Esophagus squamous epithelium (tissue), 5 donors: ENCODE results near the gene CARD11. TPM values are rescaled to one million over a fixed set of nuclear protein-coding genes. Genes with fewer than 3 reads are reported as not detected.

Experiments used
- DNase-seq: peaks from one replicate; lab custom pipeline; 2025; lab: John Stamatoyannopoulos, UW
- H3K27ac ChIP-seq, 4 donors: fragments of 200-600 bp; sonication (generic); one replicate each; pipeline ENCODE4 v1.5.1; 2016 to 2019; ENCODE audit warnings: mild to moderate bottlenecking in 1 of 4
- H3K27me3 ChIP-seq, 4 donors: fragments of 200-600 bp; sonication (generic); 1 replicate in 3 of 4; 2 replicates in 1 of 4; pipeline versions ENCODE4 v1.5.1 to v1.6.0; 2017 to 2021; ENCODE audit warnings: antibody characterized with exemption in 1 of 4
- H3K36me3 ChIP-seq, 3 donors: fragments of 200-600 bp; sonication (generic); one replicate each; pipeline ENCODE4 v1.5.1; 2016 to 2019
- H3K4me1 ChIP-seq, 3 donors: fragments of 200-600 bp; sonication (generic); one replicate each; pipeline ENCODE4 v1.5.1; 2017 to 2019
- H3K4me3 ChIP-seq, 4 donors: fragments of 200-600 bp; sonication (generic); 1 replicate in 3 of 4; 2 replicates in 1 of 4; pipeline ENCODE4 v1.5.1; 2016 to 2019; ENCODE audit warnings: mild to moderate bottlenecking in 2 of 4, moderate library complexity in 1 of 4
- H3K9me3 ChIP-seq, 3 donors: fragments of 200-600 bp; sonication (generic); one replicate each; pipeline ENCODE4 v1.5.1; 2016 to 2019
- POLR2A ChIP-seq, 4 donors: fragments of 450-650 bp; IDR thresholded peaks; one replicate each; pipeline ENCODE4 v1.6.1; 2017; ENCODE audit warnings: antibody characterized with exemption in 4 of 4, mild to moderate bottlenecking in 4 of 4, moderate library complexity in 3 of 4
- WGBS, 2 donors: methylation state at CpG; one replicate each; pipeline ENCODE4 v1.1.5; 2018; 5-methylcytosine and 5-hydroxymethylcytosine counted together
- intact Hi-C: fragments of 100-400 bp; cut with DNase I; formaldehyde crosslinking; loops from one replicate; pipeline ENCODE4 v1.15.0; 2022
- total RNA-seq, 4 donors: library from RNA; depleted of rRNA; stranded (reverse); fragments of >200 nt; gene quantifications; one replicate each; pipeline ENCODE4 v1.1.0, GENCODE V29; 2016
- TF ChIP-seq, protein P1 (sequence below), 6 experiments: fragments of 450-650 bp in 4 of 6; fragments of 200-600 bp in 2 of 6; sonication (generic) in 2 of 6; IDR thresholded peaks; one replicate each; pipeline ENCODE4 v1.5.1; 2016 to 2019; ENCODE audit warnings: antibody characterized with exemption in 6 of 6, mild to moderate bottlenecking in 4 of 6, moderate library complexity in 4 of 6
- donor health status: DM: yes; HTN: yes; CAD: no.

The CARD11 gene
- total RNA-seq, 4 donors from 2014 or later: 0.92 to 2.6 (median 1.6) TPM

DNA sequence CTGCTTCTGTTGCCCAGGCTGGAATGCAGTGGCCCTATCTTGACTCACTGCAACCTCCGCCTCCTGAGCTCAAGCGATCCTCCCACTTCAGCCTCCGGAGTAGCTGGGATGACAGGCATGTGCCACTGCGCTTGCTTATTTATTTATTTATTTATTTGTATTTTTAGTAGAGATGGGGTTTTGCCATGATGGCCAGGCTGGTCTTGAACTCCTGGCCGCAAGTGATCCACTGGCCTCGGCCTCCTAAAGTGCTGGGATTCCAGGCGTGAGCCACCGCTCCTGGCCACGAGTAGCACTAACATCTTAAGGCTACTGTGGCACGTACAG, 70.9 kb downstream of the CARD11 start:
- Histone ChIP-seq H3K36me3 (no peaks in the 10 kb centered on the region), H3K4me3 (no peak overlapping the region), H3K27me3 (peaks cover 0 to 18% (median 0%) of the 10 kb centered on the region in 4 donors), H3K27ac (no peak overlapping the region), H3K4me1 (no peaks in the 10 kb centered on the region), H3K9me3 (no peaks in the 10 kb centered on the region)
- no peak for TF ChIP-seq POLR2A (IDR thresholded peaks at IDR 0.05)
- TF ChIP-seq, protein P1, sequence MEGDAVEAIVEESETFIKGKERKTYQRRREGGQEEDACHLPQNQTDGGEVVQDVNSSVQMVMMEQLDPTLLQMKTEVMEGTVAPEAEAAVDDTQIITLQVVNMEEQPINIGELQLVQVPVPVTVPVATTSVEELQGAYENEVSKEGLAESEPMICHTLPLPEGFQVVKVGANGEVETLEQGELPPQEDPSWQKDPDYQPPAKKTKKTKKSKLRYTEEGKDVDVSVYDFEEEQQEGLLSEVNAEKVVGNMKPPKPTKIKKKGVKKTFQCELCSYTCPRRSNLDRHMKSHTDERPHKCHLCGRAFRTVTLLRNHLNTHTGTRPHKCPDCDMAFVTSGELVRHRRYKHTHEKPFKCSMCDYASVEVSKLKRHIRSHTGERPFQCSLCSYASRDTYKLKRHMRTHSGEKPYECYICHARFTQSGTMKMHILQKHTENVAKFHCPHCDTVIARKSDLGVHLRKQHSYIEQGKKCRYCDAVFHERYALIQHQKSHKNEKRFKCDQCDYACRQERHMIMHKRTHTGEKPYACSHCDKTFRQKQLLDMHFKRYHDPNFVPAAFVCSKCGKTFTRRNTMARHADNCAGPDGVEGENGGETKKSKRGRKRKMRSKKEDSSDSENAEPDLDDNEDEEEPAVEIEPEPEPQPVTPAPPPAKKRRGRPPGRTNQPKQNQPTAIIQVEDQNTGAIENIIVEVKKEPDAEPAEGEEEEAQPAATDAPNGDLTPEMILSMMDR (IDR thresholded peaks at IDR 0.05): no peak
- no peak for DNase-seq
- intact Hi-C loops: no loop called here
- 89 to 97% methylated on average over 10 of the region's 10 CpGs for WGBS, 2 donors

DNA sequence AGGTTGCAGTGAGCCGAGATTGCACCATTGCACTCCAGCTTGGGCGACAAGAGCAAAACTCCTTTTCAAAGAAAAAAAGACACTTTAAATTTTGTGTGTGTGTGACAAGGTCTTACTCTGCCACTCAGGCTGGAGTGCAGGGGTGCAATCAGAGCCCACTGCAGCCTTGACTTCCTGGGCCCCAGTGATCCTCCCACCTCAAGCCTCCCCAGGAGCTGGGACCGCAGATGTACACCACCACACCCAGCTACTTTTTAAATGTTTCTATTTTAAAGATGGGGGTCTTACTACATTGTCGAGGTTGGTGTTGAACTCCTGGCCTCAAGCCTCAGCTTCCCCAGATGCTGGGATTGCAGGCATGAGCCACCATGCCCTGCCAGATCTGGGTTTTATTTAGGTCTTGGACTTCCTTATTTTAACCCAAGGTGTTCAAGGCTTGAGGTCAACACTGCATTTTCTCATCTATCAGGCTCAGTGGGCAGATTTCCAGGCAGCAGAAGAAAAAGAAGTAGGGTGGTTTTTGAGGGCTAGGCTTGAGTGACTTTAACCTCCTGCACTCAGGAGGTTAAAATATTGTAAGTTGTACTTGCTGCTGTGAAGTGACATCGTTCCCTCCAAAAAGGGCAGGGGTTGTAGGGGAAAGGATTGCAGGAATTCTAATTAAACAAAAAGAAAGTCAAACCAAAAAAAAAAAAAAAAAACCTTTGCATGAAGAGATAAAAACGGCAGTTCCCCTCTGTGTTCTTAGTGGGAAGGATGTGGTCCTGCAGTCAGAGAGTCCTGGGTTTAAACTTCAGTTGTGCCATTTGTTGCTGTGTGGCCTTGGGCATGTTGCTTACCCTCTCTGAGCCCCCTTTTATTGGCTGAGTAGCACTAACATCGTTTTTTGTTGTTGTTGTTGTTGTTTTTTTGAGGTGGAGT, 71.5 kb downstream of the CARD11 start:
- peaks cover 0 to 18% (median 0%) of the 10 kb centered on the region in 4 donors for H3K27me3 ChIP-seq
- intact Hi-C loops: no loop called here
- no peak for DNase-seq
- no peak for TF ChIP-seq POLR2A (IDR thresholded peaks at IDR 0.05)
- TF ChIP-seq, protein P1 (IDR thresholded peaks at IDR 0.05): no peak
- no peaks in the 10 kb centered on the region for H3K4me1 ChIP-seq
- H3K9me3 ChIP-seq: peaks cover 0 to 1% (median 0%) of the 10 kb centered on the region in 3 donors
- no peak overlapping the region for H3K4me3 ChIP-seq
- H3K27ac ChIP-seq: no peak overlapping the region
- H3K36me3 ChIP-seq: no peaks in the 10 kb centered on the region
- 65 to 70% methylated on average over 7 of the region's 7 CpGs for WGBS, 2 donors

DNA sequence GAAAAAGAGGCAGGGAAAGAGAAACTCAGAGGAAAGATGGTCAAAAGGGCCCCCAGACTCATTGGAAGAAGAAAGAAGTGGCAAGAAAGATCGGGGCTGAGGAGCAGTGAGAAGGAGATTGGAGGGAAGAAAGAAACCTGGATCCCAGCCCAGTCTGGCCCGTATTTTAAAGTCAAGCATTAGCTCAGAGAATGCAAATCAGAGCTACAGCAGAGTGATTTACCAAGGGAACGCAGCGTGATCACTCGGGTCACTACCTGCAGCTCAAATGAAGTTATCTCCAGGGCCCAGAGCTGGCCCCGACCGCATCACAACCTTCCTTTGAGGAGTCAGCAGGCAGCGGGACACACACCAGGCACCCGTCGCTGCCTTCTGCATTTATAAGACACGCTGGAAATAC, 72.8 kb downstream of the CARD11 start:
- Histone ChIP-seq H3K4me1 (no peaks in the 10 kb centered on the region), H3K27ac (no peak overlapping the region), H3K27me3 (peaks cover 0 to 12% (median 0%) of the 10 kb centered on the region in 4 donors), H3K36me3 (no peaks in the 10 kb centered on the region), H3K9me3 (peaks cover 0 to 14% (median 8%) of the 10 kb centered on the region in 3 donors), H3K4me3 (no peak overlapping the region)
- DNase-seq: no peak
- TF ChIP-seq, protein P1 (IDR thresholded peaks at IDR 0.05): no peak
- WGBS, 2 donors: 81 to 92% methylated on average over 8 to 11 of the region's 11 CpGs
- intact Hi-C loops: no loop called here

GRCh38 chr7:2970307-2970664, 73.4 kb downstream of the CARD11 start:
- Histone ChIP-seq H3K36me3 (no peaks in the 10 kb centered on the region), H3K27me3 (peaks cover 0 to 11% (median 0%) of the 10 kb centered on the region in 4 donors), H3K4me3 (no peak overlapping the region), H3K27ac (no peak overlapping the region), H3K4me1 (no peaks in the 10 kb centered on the region), H3K9me3 (peaks cover 0 to 19% (median 14%) of the 10 kb centered on the region in 3 donors)
- intact Hi-C loops: no loop called here
- DNase-seq: no peak
- WGBS, 2 donors: 95 to 96% methylated on average over 4 of the region's 4 CpGs
- TF ChIP-seq, protein P1 (IDR thresholded peaks at IDR 0.05): no peak
- no peak for TF ChIP-seq POLR2A (IDR thresholded peaks at IDR 0.05)
